ENCODE measurements around the gene COL4A3. TPM values are rescaled to one million over a fixed set of nuclear protein-coding genes. Genes with fewer than 3 reads are reported as not detected.

COL4A3 gene
- total and polyA plus RNA-seq, 9 of the 15 experiments (the other 6 are each of a cell fraction or from before 2014, with no cell fraction given), result not detected

DNA sequence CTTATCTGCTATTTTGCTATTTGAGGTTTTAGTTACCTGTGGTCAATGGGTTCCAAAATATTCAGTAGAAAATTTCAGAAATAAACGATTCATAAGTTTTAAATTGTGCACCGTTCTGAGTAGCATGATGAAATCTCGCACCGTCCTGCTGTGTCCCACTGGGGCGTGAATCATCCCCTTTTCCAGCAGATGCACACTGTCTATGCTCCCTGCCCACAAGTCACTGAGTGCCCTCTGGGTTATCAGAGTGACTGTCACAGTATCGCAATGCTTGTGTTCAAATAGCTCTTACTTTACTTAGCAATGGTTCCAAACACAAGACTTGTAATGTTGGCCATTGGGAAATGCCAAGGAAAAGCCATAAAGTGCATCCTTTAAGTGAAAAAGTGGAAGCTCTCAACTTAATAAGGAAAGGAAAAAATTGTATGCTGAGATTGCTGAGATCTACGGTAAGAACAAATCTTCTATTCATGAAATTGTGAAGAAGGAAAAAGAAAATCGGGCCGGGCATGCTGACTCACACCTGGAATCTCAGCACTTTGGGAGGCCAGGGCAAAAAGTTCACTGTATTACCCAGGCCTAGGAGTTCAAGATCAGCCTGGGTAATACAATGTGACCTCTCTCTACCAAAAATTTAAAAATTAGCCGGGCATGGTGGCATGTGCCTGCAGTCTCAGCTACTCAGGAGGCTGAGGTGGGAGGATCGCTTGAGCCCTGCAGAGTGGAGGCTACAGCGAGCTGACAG lies 13.3 kb downstream of the COL4A3 start (continued):
- TF ChIP-seq, protein P1, sequence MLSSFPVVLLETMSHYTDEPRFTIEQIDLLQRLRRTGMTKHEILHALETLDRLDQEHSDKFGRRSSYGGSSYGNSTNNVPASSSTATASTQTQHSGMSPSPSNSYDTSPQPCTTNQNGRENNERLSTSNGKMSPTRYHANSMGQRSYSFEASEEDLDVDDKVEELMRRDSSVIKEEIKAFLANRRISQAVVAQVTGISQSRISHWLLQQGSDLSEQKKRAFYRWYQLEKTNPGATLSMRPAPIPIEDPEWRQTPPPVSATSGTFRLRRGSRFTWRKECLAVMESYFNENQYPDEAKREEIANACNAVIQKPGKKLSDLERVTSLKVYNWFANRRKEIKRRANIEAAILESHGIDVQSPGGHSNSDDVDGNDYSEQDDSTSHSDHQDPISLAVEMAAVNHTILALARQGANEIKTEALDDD (IDR thresholded peaks at IDR 0.05), result no peak
- no peak for TF ChIP-seq LARP7 (IDR thresholded peaks at IDR 0.05)
- TF ChIP-seq ZNF124 (CRISPR knock-in tag; IDR thresholded peaks at IDR 0.05), result no peak
- no peak for TF ChIP-seq ZZZ3 (IDR thresholded peaks at IDR 0.05)
- TF ChIP-seq, protein P2, sequence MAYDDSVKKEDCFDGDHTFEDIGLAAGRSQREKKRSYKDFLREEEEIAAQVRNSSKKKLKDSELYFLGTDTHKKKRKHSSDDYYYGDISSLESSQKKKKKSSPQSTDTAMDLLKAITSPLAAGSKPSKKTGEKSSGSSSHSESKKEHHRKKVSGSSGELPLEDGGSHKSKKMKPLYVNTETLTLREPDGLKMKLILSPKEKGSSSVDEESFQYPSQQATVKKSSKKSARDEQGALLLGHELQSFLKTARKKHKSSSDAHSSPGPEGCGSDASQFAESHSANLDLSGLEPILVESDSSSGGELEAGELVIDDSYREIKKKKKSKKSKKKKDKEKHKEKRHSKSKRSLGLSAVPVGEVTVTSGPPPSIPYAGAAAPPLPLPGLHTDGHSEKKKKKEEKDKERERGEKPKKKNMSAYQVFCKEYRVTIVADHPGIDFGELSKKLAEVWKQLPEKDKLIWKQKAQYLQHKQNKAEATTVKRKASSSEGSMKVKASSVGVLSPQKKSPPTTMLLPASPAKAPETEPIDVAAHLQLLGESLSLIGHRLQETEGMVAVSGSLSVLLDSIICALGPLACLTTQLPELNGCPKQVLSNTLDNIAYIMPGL (CRISPR knock-in tag; IDR thresholded peaks at IDR 0.05), result no peak
- no peak for TF ChIP-seq ZNF274 (IDR thresholded peaks at IDR 0.05; ENCODE audit: borderline replicate concordance, low read depth, low read length)
- TF ChIP-seq ZNF75A (CRISPR knock-in tag; IDR thresholded peaks at IDR 0.05), result no peak
- TF ChIP-seq MCM3 (IDR thresholded peaks at IDR 0.05), result no peak

All from K562 (cell line).